Rectal smooth muscle tissue (tissue), 1 donor: ENCODE results near the gene NUTM1.

Source experiments
- H3K27ac ChIP-seq: one replicate; pipeline ENCODE4 v1.7.0; 2013; ENCODE audit warnings: low read depth, low read length, inconsistent platforms
- H3K27me3 ChIP-seq: one replicate; pipeline ENCODE4 v1.7.0; 2013; ENCODE audit warnings: low read length; ENCODE audit not compliant: control insufficient read depth, insufficient read depth
- H3K36me3 ChIP-seq: one replicate; pipeline ENCODE4 v1.7.0; 2013; ENCODE audit warnings: low read length; ENCODE audit not compliant: control insufficient read depth, insufficient read depth
- H3K4me1 ChIP-seq: one replicate; pipeline ENCODE4 v1.7.0; 2013; ENCODE audit warnings: low read length; ENCODE audit not compliant: control insufficient read depth, insufficient read depth
- H3K4me3 ChIP-seq: one replicate; pipeline ENCODE4 v1.7.0; 2013; ENCODE audit warnings: low read length
- H3K9ac ChIP-seq: one replicate; pipeline ENCODE4 v1.7.0; 2013; ENCODE audit warnings: low read length

NUTM1 gene

DNA sequence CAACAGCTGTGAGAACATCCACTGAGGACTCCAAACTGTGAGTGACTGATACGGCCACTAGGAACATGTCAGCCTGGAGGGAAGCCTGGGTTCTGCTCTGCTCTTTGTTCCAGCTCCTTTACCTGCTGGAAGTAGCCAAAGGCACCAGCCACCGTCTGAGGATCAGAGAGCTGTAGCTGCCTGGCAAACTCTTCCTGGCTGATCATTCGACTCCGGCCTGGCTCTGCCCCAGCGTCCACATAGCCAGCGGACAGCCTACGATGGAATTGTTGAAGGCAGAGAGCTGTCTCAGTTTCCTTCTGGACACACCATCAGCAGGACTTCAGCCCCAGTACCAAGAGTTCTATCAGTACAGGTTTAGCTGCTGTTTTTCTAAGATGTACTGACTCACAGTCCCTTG, 18.2 kb downstream of the NUTM1 start:
- no peak overlapping the region for H3K4me3 ChIP-seq
- H3K9ac ChIP-seq, result no peak overlapping the region
- H3K27me3 ChIP-seq, result no peaks in the 10 kb centered on the region
- H3K27ac ChIP-seq, result no peak overlapping the region
- H3K4me1 ChIP-seq, result peaks cover 6% of the 10 kb centered on the region
- peaks cover 34% of the 10 kb centered on the region for H3K36me3 ChIP-seq

DNA sequence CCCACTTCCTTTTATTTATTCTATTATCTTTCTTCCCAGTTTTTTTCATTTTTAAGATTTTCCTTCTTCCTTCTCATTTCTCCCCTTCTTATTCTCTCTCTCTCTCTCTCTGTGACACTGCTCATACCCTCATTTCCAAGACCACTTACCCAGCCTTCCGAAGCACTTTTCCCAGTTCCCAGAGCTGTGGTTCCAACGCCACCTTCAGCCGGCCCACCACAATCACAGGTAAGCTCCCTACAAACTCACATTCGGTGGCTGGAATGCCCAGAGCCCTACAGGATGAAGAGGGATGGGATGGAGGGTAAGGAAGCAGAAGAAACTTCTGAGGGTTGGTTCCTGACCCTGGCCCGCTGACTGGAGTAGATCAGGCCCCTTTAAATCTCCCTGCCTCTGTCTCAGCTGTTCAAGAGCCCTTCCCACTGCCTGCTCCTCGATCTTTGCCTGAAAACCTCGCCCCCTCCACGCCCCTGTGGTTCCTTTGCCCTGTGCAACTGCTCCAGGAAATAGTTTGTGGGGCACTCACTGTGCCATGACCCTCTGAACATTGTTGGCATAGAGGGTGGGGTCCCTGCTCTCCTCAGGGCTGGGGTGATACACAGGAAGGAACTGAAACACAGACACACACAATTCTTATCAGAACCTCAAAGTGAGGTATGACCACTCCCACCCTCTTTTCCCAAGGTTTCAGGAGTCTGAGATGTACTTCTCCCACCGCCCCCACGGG, 19.1 kb downstream of the NUTM1 start:
- H3K27me3 ChIP-seq, result no peaks in the 10 kb centered on the region
- H3K4me1 ChIP-seq, result peaks cover 6% of the 10 kb centered on the region
- H3K27ac ChIP-seq, result no peak overlapping the region
- H3K36me3 ChIP-seq, result peaks cover 28% of the 10 kb centered on the region
- no peak overlapping the region for H3K9ac ChIP-seq
- H3K4me3 ChIP-seq, result peak overlapping the region; percentile 16

DNA sequence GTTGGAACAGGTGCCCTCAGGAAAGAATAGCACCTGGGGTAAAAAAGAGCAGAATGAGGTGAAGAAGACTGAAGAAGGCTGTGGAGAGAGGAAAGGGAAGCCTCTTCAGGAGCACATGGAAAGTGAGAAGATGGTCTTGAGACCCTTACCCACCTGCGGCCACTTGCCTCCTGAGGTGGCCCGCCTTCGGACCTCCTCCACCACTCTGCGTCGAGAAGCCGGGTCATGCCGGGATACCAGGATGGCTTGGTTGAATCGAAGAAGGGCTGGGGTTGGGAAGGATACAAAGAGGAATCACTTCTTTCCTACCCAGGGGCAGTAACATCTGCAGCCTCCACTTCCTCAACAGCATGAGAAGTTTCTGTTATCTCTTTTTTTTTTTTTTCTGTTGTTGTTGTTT, 20.9 kb downstream of the NUTM1 start:
- no peak overlapping the region for H3K4me3 ChIP-seq
- H3K4me1 ChIP-seq, result peaks cover 6% of the 10 kb centered on the region
- H3K27ac ChIP-seq, result no peak overlapping the region
- H3K27me3 ChIP-seq, result no peaks in the 10 kb centered on the region
- peaks cover 24% of the 10 kb centered on the region for H3K36me3 ChIP-seq
- no peak overlapping the region for H3K9ac ChIP-seq

DNA sequence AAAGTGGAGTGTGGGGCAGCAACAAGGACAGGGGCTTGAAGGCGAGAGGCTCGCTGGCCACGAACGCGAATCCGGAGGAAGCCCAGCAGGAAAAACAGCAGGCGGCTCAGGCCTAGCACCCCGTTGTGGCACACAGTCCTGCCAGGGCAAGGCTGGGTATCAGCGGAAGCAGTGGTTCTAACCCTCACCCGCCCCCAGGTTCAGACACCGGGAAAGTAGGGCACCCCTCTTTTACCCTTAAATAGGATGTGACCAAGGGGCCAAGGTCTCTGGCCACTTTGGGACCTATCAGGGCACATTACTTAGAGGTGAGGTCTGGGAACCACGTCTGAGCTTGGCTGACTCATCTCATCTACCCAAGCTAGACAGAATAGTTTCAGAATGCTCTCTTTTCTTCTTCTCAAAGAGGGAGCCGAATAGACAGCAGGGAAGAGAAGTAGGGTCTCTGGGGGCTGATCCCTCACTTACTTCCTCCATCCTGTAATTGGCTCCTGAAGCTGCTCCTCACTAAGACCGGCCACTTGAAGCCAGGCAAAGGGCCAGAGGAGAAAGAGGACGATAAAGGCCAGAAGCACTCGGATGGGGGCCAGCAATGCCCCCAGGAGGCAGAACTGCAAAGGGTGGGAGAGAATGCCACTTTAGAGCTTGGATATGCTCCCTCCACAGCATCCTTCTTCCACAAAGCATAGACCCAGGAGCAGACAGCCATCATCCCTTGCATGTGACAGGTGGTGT, 22.1 kb downstream of the NUTM1 start:
- H3K4me1 ChIP-seq, result peaks cover 6% of the 10 kb centered on the region
- peak overlapping the region; percentile 92 for H3K4me3 ChIP-seq
- H3K27ac ChIP-seq, result no peak overlapping the region
- no peaks in the 10 kb centered on the region for H3K27me3 ChIP-seq
- H3K9ac ChIP-seq, result no peak overlapping the region
- peaks cover 19% of the 10 kb centered on the region for H3K36me3 ChIP-seq

DNA sequence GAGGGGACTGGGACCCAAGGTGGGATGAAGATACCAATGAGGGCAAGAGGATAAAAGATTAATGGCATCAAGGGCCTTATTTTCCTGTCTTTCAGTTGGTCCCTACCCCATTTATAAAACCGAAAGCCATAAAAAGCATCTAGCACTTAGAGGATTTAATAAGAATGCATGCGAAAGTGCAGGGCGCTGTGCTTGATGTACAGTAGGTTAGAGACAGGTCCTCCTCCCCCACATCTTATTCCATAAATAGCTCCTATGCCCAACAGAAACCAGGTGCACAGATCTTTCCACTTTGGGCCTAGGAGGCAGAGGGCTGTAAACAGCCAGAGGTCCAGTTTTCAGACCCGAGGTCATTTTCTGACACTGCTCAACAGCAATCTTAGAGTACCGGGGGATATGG, 22.7 kb downstream of the NUTM1 start:
- H3K27me3 ChIP-seq, result no peaks in the 10 kb centered on the region
- H3K4me3 ChIP-seq, result peak overlapping the region; percentile 92
- no peak overlapping the region for H3K9ac ChIP-seq
- peak overlapping the region; percentile 30 for H3K27ac ChIP-seq
- H3K36me3 ChIP-seq, result peaks cover 13% of the 10 kb centered on the region
- peaks cover 6% of the 10 kb centered on the region for H3K4me1 ChIP-seq

DNA sequence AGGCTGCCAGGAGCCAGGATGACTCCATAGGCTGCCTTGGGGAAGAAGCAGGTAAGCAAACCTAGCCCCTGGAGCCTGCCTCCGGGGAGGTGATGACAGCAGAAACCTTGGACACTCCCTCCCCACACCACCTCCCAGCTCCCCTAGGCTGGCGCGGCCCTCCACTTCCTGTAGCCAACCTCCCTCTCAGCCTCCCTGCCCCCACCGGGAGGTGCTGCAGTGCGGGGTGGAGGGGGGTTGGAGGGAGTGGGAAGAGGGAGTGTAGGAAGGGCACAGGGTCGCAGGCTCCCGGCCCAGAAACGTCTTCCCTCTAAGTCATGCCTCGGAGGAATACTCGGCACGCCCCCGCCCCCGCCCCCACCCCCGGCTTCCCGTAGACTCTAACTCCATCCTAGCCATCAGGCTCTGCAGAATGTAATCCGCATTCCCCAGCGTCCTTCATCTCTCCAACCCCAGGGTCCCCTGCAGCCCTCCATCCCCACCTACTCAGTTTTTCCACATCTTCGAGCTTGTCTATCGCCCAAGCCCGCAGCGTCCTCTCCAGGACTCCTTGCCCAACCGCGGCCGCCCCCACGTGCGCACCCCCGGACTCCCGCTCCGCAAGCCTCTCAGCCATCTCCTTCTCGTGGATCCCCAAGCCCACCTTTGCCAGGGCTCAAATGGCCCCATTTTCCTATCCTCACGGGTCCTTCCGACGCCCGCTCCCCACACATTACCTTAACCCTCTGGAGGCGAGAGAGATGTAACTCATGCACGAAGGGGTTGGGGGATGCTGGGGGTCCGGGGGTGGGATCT, 23.4 kb downstream of the NUTM1 start:
- Histone ChIP-seq H3K27ac (peak overlapping the region; percentile 30), H3K36me3 (peaks cover 8% of the 10 kb centered on the region), H3K9ac (peak overlapping the region; percentile 17), H3K4me3 (peak overlapping the region; percentile 92), H3K4me1 (peaks cover 6% of the 10 kb centered on the region), H3K27me3 (no peaks in the 10 kb centered on the region)

DNA sequence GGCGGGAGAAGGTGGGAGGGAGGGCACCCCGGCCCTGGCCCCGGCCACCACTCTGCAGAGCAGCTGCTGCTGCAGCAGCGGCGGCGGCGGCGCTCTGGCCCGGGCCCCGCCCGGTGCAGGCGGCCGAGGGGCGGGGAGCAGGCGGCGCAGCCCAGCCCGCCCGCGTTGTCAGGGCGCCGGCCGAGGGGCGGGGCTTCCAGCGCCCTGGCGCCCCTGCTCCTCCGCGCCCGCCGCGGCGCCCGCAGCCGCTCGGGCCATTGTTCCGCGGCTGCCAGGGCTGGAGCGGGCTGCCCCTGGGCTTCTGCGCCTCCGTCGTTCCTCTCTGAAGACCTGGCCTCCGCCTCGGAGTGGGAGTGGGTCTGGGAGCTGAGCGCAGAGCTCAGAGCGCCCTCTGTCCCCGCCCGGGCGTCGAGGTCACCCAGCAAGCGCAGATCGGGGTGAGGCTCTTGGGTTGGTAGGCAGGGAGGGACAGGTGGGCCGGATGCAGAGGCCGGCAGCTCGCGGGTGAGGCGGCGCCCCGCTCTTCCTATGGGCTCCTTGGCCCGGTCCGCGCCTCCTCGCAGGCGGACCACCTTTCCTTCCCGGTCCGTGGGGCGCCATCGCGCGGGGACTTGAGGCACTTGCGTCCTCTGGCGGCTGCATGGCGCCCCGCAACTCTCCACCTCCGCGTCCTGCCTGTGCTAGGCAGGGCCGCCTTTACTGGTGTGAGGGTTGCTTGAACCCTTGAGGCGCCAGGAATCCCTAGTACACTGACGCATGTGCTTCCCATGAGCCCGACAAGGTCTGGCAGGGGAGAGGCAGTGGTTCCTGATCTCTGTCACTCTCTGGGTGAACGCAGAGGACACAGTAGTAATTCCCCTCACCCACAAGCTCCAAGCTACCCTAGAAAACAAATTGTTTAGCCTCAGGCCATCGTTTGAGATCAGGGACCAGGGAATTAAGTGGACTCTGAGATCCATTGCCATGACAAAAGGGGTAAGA, 24.3 kb downstream of the NUTM1 start, which contains the start of gene LPCAT4:
Gene LPCAT4, minus strand, starts transcription at position 96 of the 981 bp plus-strand sequence. CDS start 96 bp downstream, outside the sequence.
- H3K4me1 ChIP-seq, result peaks cover 6% of the 10 kb centered on the region
- H3K36me3 ChIP-seq, result peaks cover 7% of the 10 kb centered on the region
- no peaks in the 10 kb centered on the region for H3K27me3 ChIP-seq
- H3K27ac ChIP-seq, result peak within 1 kb of the TSS; percentile 96
- H3K4me3 ChIP-seq, result peak within 1 kb of the TSS; percentile 92
- H3K9ac ChIP-seq, result peak within 1 kb of the TSS; percentile 95

DNA sequence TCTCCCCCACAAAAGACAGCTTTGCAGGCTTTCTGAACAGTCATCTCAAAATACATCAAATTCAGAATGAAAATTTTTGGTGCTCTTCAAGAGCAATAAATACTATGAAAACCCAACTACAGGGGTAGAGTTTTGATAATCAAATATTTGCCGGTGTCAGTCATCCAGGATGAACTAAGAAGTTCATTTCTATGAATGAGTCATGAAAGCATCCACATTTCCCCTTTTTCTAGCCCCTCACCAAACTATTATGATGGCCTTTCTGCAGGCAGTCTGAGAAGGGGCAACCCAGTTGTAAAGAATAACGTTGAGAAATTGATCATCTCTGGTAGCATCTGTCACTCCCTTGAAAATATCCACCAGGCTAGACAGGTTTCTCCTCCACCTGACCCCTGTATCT, 27.0 kb downstream of the NUTM1 start:
- H3K27ac ChIP-seq, result no peak overlapping the region
- H3K27me3 ChIP-seq, result no peaks in the 10 kb centered on the region
- no peak overlapping the region for H3K4me3 ChIP-seq
- H3K36me3 ChIP-seq, result no peaks in the 10 kb centered on the region
- H3K9ac ChIP-seq, result no peak overlapping the region
- H3K4me1 ChIP-seq, result peaks cover 6% of the 10 kb centered on the region

DNA sequence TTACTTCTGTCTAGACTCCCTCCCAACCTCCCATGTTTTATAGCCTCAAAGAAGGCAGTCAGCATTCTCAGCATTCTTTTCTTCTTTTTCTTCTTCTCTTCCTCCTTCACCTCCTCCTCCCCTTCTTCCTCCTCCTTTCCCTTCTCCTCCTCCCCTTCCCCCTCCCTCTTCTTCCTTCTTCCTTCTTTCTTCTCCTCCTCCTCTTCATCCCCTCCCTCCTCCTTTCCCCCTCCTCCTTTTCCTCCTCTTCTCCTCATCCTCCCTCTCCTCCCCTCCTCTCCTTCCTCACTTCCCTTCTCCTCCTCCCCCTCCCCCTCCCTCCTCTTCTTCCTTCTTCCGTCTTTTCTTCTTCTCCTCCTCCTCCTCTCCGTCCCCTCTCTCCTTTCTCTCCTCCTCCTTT, 27.5 kb downstream of the NUTM1 start:
- Histone ChIP-seq H3K4me1 (peaks cover 6% of the 10 kb centered on the region), H3K36me3 (no peaks in the 10 kb centered on the region), H3K27me3 (no peaks in the 10 kb centered on the region), H3K27ac (no peak overlapping the region), H3K9ac (no peak overlapping the region), H3K4me3 (no peak overlapping the region)

DNA sequence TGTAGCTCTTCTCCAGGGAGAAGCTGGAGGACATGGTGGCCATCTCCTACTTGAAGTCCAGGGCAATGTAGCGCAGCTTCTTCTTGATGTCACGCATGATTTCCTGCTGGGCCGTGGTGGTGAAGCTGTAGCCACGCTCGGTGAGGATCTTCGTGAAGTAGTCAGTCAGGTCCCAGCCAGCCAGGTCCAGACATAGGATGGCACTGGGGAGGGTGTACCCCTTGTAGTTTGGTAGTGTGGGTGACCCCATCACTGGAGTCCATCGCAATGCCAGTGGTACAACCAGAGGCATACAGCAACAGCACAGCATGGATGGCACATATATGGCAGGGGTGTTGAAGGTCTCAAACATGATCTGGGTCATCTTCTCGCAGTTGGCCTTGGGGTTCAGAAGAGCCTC, 30.8 kb downstream of the NUTM1 start:
- Histone ChIP-seq H3K9ac (no peak overlapping the region), H3K4me3 (no peak overlapping the region), H3K27me3 (no peaks in the 10 kb centered on the region), H3K27ac (no peak overlapping the region), H3K4me1 (no peaks in the 10 kb centered on the region), H3K36me3 (no peaks in the 10 kb centered on the region)

DNA sequence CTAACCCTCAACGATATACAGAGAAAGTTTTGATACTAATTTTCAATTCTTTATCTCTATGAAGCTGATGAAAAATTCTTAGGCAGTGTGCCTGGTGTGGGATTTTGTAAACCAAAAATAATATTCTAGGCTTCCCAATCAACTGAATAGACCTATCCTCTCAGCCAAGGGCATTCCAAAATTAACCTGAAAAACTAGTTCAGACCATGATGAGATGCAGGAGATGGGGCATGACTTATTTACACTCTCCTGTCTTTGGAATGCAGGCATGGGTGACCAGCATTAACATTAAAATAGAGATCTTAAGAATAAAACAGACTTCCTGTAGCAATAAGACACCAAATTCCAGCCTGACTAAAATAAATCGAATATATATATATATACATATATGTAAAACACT, 31.7 kb downstream of the NUTM1 start:
- H3K27me3 ChIP-seq, result no peaks in the 10 kb centered on the region
- H3K4me3 ChIP-seq, result no peak overlapping the region
- no peaks in the 10 kb centered on the region for H3K36me3 ChIP-seq
- no peak overlapping the region for H3K9ac ChIP-seq
- H3K27ac ChIP-seq, result no peak overlapping the region
- H3K4me1 ChIP-seq, result no peaks in the 10 kb centered on the region
